CD4-positive, alpha-beta T cell treated with Interleukin-15 for 1 hour (primary cell): Measurements from ENCODE around the gene KLF16.
A peak's percentile ranks its signal among the peaks of the same experiment; 100 is the strongest.

Experiments
- DNase-seq: peaks from one replicate; pipeline ENCODE4 v3.0.0-alpha.2; 2020

The KLF16 gene

GRCh38 chr19:1854039-1854541 is 9.3 kb downstream of the KLF16 start:
- no peak for DNase-seq

GRCh38 chr19:1853295-1854038 is 9.9 kb downstream of the KLF16 start:
- DNase-seq: peak; percentile 84

- DNase-seq: no peak
Measured at GRCh38 chr19:1852581-1853128, 10.7 kb downstream of the KLF16 start.

- DNase-seq: peak; percentile 82
Measured at GRCh38 chr19:1851654-1852580, 11.5 kb downstream of the KLF16 start.

- no peak for DNase-seq
Measured at GRCh38 chr19:1850809-1851653, 12.3 kb downstream of the KLF16 start.

GRCh38 chr19:1849886-1850398 is 13.4 kb downstream of the KLF16 start:
- no peak for DNase-seq

GRCh38 chr19:1849132-1849474 is 14.3 kb downstream of the KLF16 start:
- DNase-seq: no peak

GRCh38 chr19:1848399-1849131 is 14.8 kb downstream of the KLF16 start, which contains the start of gene REXO1:
Gene REXO1 (minus strand): TSS chr19:1848483. CDS start chr19:1848358, 125 bp downstream.
- DNase-seq: peak; percentile 95

GRCh38 chr19:1847684-1848398 is 15.5 kb downstream of the KLF16 start:
- no peak for DNase-seq

- no peak for DNase-seq
Measured at GRCh38 chr19:1847348-1847683, 16.1 kb downstream of the KLF16 start.

- no peak for DNase-seq
Measured at GRCh38 chr19:1846517-1847204, 16.7 kb downstream of the KLF16 start.

- DNase-seq: no peak
Measured at GRCh38 chr19:1845642-1846041, 17.7 kb downstream of the KLF16 start.

- no peak for DNase-seq
Measured at GRCh38 chr19:1845125-1845515, 18.3 kb downstream of the KLF16 start.

GRCh38 chr19:1844513-1845124 is 18.8 kb downstream of the KLF16 start:
- DNase-seq: no peak

GRCh38 chr19:1843646-1844394 is 19.6 kb downstream of the KLF16 start:
- DNase-seq: no peak

GRCh38 chr19:1843116-1843515 is 20.3 kb downstream of the KLF16 start:
- no peak for DNase-seq

- DNase-seq: no peak
Measured at GRCh38 chr19:1841209-1841924, 22.0 kb downstream of the KLF16 start.

GRCh38 chr19:1840541-1841115 is 22.8 kb downstream of the KLF16 start:
- DNase-seq: no peak
